Measurements from ENCODE around the gene PSD2. TPM values are rescaled to one million over a fixed set of nuclear protein-coding genes. Genes with fewer than 3 reads are reported as not detected.

PSD2 gene
- total RNA-seq, 1 experiment from 2014 or later, result 0.22 TPM

DNA sequence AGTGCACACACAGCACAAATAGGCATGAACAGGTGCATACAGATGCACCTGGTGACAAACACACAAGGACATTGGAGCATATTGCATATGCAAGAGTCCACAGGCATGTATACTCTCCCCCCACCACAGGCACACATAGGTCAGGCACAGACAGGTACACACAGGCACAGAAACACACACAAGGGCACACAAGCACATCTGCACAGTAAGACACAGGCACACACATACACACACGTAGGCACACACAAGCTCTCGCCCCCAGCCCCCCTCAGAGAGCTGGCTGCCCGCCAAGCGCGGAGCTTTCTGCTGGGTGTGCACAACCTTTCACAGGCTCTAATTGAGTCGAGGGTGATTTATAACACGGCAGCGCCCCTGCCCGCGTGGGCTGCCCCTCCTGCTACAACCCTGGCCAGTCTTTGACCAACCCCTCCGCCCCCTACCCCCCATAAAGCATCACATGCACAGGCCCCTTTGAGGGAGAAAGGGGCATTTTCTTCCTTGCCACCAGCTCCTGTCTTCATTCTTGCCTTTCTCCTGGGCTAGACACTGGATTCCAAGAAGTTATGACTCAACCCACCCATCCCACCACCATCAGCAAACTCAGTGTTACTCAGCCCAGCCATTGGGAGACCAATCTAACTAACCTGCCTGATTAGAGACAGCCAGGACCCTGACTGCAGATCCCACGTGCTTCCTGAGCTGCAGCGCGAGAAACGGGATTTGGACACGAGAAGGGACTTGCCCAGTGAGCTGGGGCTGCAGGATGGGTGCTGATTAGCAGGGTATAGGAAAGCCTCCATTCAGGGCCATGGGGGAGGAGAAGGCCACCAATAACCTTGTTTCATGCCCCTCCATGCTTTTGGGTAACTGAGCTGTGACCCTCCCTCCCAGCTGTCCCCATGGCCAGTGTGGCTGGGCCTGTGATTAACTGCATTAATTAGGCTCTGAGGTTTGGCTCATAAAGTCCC is 42.8 kb upstream of the PSD2 start:
- Histone ChIP-seq H3T11ph (ENCODE audit: low read length) (no peak overlapping the region), H3K27ac (ENCODE audit: insufficient read length, low read depth, low read length) (no peak overlapping the region), H3K79me2 (ENCODE audit: insufficient read depth, low read length) (no peaks in the 10 kb centered on the region), H2BK5ac (ENCODE audit: insufficient read length, low read length) (no peak overlapping the region), H3K79me1 (ENCODE audit: insufficient read depth, low read depth, low read length, poor library complexity, severe bottlenecking) (no peaks in the 10 kb centered on the region), H3K56ac (ENCODE audit: insufficient read length, low read depth, low read length) (no peak overlapping the region), H3K18ac (ENCODE audit: insufficient read length, low read depth, low read length) (no peak overlapping the region), H3K9me3 (ENCODE audit: control insufficient read depth, low read depth, low read length) (no peaks in the 10 kb centered on the region), H4K8ac (replicated peaks; ENCODE audit: insufficient read length, low read depth, low read length) (no peak overlapping the region), H2BK12ac (ENCODE audit: insufficient read length, low read depth, low read length) (no peak overlapping the region), H4K20me1 (ENCODE audit: control insufficient read depth, insufficient read depth, insufficient read length) (no peaks in the 10 kb centered on the region), H3K14ac (ENCODE audit: insufficient read depth, low read length) (no peak overlapping the region), H2AFZ (ENCODE audit: low read length) (no peak overlapping the region), H3K23me2 (ENCODE audit: insufficient read length, low read depth, low read length, poor library complexity, severe bottlenecking) (peaks cover 17% of the 10 kb centered on the region), H4K5ac (ENCODE audit: insufficient read length, low read depth, low read length) (no peak overlapping the region), H3K4ac (ENCODE audit: low read depth, low read length) (no peak overlapping the region), H2BK20ac (ENCODE audit: low read depth, low read length, poor library complexity, severe bottlenecking) (no peak overlapping the region), H3K4me1 (ENCODE audit: insufficient read depth, low read length) (peaks cover 3% of the 10 kb centered on the region; the same call in 1 of the 2 replicates), H3K27me3 (ENCODE audit: insufficient read depth, low read length) (peaks cover 49% of the 10 kb centered on the region), H3K9ac (ENCODE audit: extremely low read depth, insufficient read length, low read length) (no peak overlapping the region), H3K23ac (ENCODE audit: insufficient read length, low read depth, low read length) (no peak overlapping the region), H4K91ac (ENCODE audit: insufficient read length, low read depth, low read length) (no peak overlapping the region), H2BK120ac (ENCODE audit: low read depth, low read length, poor library complexity, severe bottlenecking) (no peak overlapping the region), H2BK15ac (ENCODE audit: low read depth, low read length) (no peak overlapping the region), H3K4me2 (ENCODE audit: insufficient read depth, insufficient read length, low read length) (no peak overlapping the region), H2AK5ac (ENCODE audit: insufficient read length, low read length) (no peak overlapping the region)
- Mint-ChIP-seq H3K27ac (no peak overlapping the region), H3K4me1 (peaks cover 27 to 36% of the 10 kb centered on the region in 2 experiments), H3K27me3 (ENCODE audit: low read depth) (peaks cover 100% of the 10 kb centered on the region), H3K9me3 (peaks cover 0 to 3% of the 10 kb centered on the region in 2 experiments; a peak in 2 of 5 replicates), H3K4me3 (no peak overlapping the region), H3K36me3 (ENCODE audit: insufficient read depth in 1 of 3, low read depth in 3 of 3) (no peaks in the 10 kb centered on the region; a peak in 1 of 7 replicates)
- TF ChIP-seq, protein P1, sequence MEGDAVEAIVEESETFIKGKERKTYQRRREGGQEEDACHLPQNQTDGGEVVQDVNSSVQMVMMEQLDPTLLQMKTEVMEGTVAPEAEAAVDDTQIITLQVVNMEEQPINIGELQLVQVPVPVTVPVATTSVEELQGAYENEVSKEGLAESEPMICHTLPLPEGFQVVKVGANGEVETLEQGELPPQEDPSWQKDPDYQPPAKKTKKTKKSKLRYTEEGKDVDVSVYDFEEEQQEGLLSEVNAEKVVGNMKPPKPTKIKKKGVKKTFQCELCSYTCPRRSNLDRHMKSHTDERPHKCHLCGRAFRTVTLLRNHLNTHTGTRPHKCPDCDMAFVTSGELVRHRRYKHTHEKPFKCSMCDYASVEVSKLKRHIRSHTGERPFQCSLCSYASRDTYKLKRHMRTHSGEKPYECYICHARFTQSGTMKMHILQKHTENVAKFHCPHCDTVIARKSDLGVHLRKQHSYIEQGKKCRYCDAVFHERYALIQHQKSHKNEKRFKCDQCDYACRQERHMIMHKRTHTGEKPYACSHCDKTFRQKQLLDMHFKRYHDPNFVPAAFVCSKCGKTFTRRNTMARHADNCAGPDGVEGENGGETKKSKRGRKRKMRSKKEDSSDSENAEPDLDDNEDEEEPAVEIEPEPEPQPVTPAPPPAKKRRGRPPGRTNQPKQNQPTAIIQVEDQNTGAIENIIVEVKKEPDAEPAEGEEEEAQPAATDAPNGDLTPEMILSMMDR (conservative IDR thresholded peaks at IDR 0.05), result no peak
- DNase-seq, result no peak
- WGBS (ENCODE audit: extremely low coverage, insufficient read length, low lambda C conversion rate), result no CpG with 5 or more reads among the region's 16 CpGs

Measured in H9 (cell line).